GM06990 (cell line): ENCODE data around the gene METTL4.

Experiments
- DNase-seq: peaks from one replicate; pipeline ENCODE4 v3.0.0-alpha.2; 2011; ENCODE audit not compliant: insufficient read length; ENCODE audit errors: extremely low read depth
- H3K27me3 ChIP-seq: replicated peaks from 2 replicates; pipeline ENCODE4 v1.6.0; 2011; ENCODE audit warnings: low read length; ENCODE audit not compliant: control insufficient read depth, insufficient read depth
- H3K36me3 ChIP-seq: 2 replicates; pipeline ENCODE4 v1.5.1; 2011; ENCODE audit warnings: low read length; ENCODE audit not compliant: control insufficient read depth, insufficient read depth
- H3K4me3 ChIP-seq: replicated peaks from 2 replicates; pipeline ENCODE4 v1.5.1; 2011; ENCODE audit warnings: low read depth, mild to moderate bottlenecking, control low read depth, low read length
- TF ChIP-seq, protein P1 (sequence below): IDR thresholded peaks from 2 replicates; pipeline ENCODE4 v1.5.1; 2011; ENCODE audit warnings: low read length, control low read depth, mild to moderate bottlenecking, inconsistent platforms; ENCODE audit not compliant: insufficient read depth, poor library complexity, severe bottlenecking

Gene METTL4

DNA sequence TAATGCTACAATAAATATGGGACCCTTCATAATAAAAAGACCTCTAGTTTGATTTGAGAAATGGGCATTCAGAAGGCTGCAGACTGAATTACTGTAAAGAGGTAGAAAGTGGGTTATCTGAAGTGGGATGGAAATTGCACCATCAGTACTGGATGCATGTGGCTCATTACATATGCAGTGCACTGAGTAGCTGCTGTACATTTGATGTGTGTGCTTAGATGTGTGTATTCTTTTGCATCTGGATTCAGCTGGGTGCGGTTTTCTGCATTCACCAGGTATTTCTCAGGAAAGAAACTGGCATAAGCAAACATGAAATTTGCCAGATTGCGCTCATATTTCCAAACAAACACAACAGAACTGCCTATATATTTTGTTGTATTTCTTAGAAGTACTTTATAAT is 38.3 kb upstream of the METTL4 start:
- TF ChIP-seq, protein P1, sequence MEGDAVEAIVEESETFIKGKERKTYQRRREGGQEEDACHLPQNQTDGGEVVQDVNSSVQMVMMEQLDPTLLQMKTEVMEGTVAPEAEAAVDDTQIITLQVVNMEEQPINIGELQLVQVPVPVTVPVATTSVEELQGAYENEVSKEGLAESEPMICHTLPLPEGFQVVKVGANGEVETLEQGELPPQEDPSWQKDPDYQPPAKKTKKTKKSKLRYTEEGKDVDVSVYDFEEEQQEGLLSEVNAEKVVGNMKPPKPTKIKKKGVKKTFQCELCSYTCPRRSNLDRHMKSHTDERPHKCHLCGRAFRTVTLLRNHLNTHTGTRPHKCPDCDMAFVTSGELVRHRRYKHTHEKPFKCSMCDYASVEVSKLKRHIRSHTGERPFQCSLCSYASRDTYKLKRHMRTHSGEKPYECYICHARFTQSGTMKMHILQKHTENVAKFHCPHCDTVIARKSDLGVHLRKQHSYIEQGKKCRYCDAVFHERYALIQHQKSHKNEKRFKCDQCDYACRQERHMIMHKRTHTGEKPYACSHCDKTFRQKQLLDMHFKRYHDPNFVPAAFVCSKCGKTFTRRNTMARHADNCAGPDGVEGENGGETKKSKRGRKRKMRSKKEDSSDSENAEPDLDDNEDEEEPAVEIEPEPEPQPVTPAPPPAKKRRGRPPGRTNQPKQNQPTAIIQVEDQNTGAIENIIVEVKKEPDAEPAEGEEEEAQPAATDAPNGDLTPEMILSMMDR: no peak
- Histone ChIP-seq H3K4me3 (no peak overlapping the region), H3K36me3 (peaks cover 2% of the 10 kb centered on the region), H3K27me3 (no peaks in the 10 kb centered on the region)
- no peak for DNase-seq

DNA sequence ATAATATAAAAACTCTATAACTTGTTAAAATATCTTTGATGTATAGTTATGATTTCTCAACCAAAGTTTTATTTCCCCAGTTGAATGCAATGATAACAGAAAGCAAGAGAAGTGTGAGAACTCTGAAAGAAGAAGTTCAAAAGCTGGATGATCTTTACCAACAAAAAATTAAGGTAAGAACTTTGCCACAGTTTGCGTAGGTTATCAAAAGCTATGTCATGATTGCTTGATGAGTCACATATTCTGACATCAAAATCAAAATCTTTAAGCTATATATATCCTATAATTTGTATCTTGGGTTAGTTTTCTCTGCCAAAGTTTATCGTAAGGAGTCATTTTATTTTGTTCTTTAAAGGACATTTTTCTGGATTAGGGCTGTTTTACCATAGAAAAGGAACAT is 35.0 kb upstream of the METTL4 start:
- H3K4me3 ChIP-seq: no peak overlapping the region
- H3K36me3 ChIP-seq: peaks cover 4% of the 10 kb centered on the region
- no peak for DNase-seq
- TF ChIP-seq, protein P1: no peak
- no peaks in the 10 kb centered on the region for H3K27me3 ChIP-seq

DNA sequence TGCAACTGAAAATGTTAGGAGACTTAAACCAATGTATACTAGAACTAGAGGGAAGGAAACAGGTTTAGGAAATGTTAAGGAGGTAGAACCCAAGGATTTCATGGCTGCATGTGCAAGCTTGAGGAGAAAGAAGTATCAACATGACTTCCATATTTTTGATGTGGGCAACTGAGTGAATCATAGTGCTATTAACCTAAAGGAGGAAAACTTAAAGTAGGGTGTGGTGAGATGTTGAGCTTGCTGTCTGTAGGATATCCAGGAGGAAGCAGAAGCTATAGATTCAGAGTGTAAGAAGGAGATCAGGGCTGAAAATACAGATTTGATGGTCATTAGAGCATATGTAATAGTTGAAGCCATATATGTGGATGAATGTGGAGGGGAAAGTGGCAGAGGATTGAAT is 31.5 kb upstream of the METTL4 start:
- TF ChIP-seq, protein P1: no peak
- peaks cover 2% of the 10 kb centered on the region; the same call in 1 of the 2 replicates for H3K36me3 ChIP-seq

DNA sequence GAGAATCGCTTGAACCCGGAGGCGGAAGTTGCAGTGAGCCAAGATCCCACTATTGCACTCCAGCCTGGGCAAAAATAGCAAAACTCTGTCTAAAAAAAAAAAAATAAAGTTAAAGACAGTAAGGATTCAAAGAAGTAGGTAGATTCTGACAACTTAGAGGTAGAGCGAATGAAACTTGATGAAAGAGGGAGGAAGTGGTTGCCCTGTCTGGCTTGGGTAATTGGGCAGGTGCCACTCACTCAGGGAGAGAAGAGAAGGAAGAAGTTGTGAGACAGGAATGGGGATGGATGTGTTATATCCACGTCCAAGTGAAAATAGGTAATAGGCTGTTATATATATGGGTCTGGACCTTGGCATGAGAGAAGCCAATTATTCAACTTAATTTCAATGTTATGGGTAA is 26.3 kb upstream of the METTL4 start:
- TF ChIP-seq, protein P1: no peak
- H3K27me3 ChIP-seq: no peaks in the 10 kb centered on the region
- no peak overlapping the region for H3K4me3 ChIP-seq
- no peak for DNase-seq
- no peaks in the 10 kb centered on the region; the same call in 1 of the 2 replicates for H3K36me3 ChIP-seq

More for the DNA sequence above, 31.5 kb upstream of the METTL4 start:
- H3K4me3 ChIP-seq: no peak overlapping the region
- no peak for DNase-seq
- H3K27me3 ChIP-seq: no peaks in the 10 kb centered on the region

DNA sequence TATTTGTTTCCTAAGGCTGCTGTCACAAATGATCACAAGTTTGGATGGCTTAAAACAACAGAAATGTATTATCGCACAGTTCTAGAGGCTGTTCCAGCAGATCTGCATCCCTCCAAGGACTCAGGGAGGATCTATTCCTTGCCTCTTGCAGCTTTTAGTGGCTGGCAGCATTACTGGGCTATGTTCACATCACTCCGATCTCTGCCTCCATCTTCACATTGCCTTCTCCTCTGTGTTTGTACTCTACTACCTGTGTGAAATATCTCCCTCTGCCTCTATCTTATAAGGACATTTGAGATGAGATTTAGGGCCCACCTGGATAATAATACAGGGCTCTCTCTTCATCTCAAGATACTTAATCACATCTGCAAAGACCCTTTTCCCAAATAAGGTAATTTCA is 19.0 kb upstream of the METTL4 start:
- Histone ChIP-seq H3K4me3 (no peak overlapping the region), H3K36me3 (peaks cover 6% of the 10 kb centered on the region), H3K27me3 (no peaks in the 10 kb centered on the region)
- DNase-seq: no peak
- TF ChIP-seq, protein P1: no peak
